Endothelial cell of umbilical vein (primary cell): Measurements from ENCODE around the gene ETS1. TPM values are rescaled to one million over a fixed set of nuclear protein-coding genes. Genes with fewer than 3 reads are reported as not detected.

Experiments used
- BruUV-seq: library from RNA; stranded (reverse); fragments of 400-500 nt; replicated peaks from 2 replicates; lab custom pipeline; 2021; lab: Mats Ljungman, UMichigan
- CTCF ChIA-PET: fragments of 300-600, 350-600 bp; sonication (Branson Sonifier 250); formaldehyde crosslinking; loops from one replicate; lab custom pipeline; 2021; ENCODE audit warnings: antibody characterized with exemption, inconsistent platforms; lab: Charles Lee
- POLR2A ChIA-PET: fragments of 300-600, 350-600 bp; sonication (Branson Sonifier 250); formaldehyde crosslinking; loops from one replicate; lab custom pipeline; 2021; ENCODE audit warnings: antibody characterized with exemption, inconsistent platforms; lab: Charles Lee
- DNase-seq: peaks from one replicate; pipeline ENCODE4 v3.0.0-alpha.2; 2011; ENCODE audit warnings: low read depth, low spot score
- FAIRE-seq: peaks from 2 replicates; lab custom pipeline; 2011; peaks lifted over from hg19 to GRCh38; lab: Jason Lieb, UNC
- H2AFZ ChIP-seq: 2 replicates; pipeline ENCODE4 v1.6.0; 2012; ENCODE audit warnings: low read depth, low read length, control low read depth, inconsistent platforms
- H3K27ac ChIP-seq: 2 replicates; pipeline ENCODE4 v1.5.1; 2011; ENCODE audit warnings: low read depth, mild to moderate bottlenecking, control low read depth, low read length, moderate library complexity; ENCODE audit not compliant: insufficient read depth
- H3K27me3 ChIP-seq, 2 experiments: 2 replicates each; pipeline versions ENCODE4 v1.6.0 to v1.6.1; 2011; ENCODE audit warnings: low read length in 2 of 2, mixed read lengths in 1 of 2; ENCODE audit not compliant: control insufficient read depth in 2 of 2, insufficient read depth in 2 of 2
- H3K36me3 ChIP-seq, 2 experiments: 2 replicates in 1 of 2; 3 replicates in 1 of 2; pipeline ENCODE4 v1.5.1; 2011; ENCODE audit warnings: low read length in 2 of 2, mild to moderate bottlenecking in 1 of 2, moderate library complexity in 1 of 2; ENCODE audit not compliant: control insufficient read depth in 2 of 2, insufficient read depth in 2 of 2; ENCODE audit errors: extremely low read depth in 1 of 2
- H3K4me1 ChIP-seq: 3 replicates; pipeline ENCODE4 v1.5.1; 2011; ENCODE audit warnings: mild to moderate bottlenecking, low read length; ENCODE audit not compliant: control insufficient read depth, insufficient read depth; ENCODE audit errors: extremely low read depth
- H3K4me2 ChIP-seq: 2 replicates; pipeline ENCODE4 v1.6.1; 2011; ENCODE audit warnings: low read length, control low read depth, mixed read lengths; ENCODE audit not compliant: insufficient read depth
- H3K4me3 ChIP-seq, 3 experiments: fragments of 200-600 bp in 1 of 3; sonication (generic), shearing (Covaris generic) in 1 of 3; replicated peaks in 1 of 3; 2 replicates each; pipeline ENCODE4 v1.5.1; 2011 to 2016; ENCODE audit warnings: control low read depth in 3 of 3, low read length in 3 of 3, mild to moderate bottlenecking in 2 of 3, inconsistent platforms in 1 of 3, low read depth in 1 of 3, moderate library complexity in 1 of 3; ENCODE audit not compliant: insufficient read depth in 1 of 3
- H3K79me2 ChIP-seq: 2 replicates; pipeline ENCODE4 v1.6.0; 2012; ENCODE audit warnings: low read length, inconsistent platforms; ENCODE audit not compliant: control insufficient read depth, insufficient read depth
- H3K9ac ChIP-seq: replicated peaks from 2 replicates; pipeline ENCODE3; 2011; ENCODE audit warnings: low read length, control low read depth; ENCODE audit not compliant: insufficient read depth; ENCODE audit errors: extremely low read depth
- H3K9me1 ChIP-seq: replicated peaks from 3 replicates; pipeline ENCODE4 v1.6.0; 2011; ENCODE audit warnings: mild to moderate bottlenecking, low read length; ENCODE audit not compliant: control insufficient read depth, insufficient read depth; ENCODE audit errors: extremely low read depth
- H3K9me3 ChIP-seq: replicated peaks from 2 replicates; pipeline ENCODE4 v1.5.1; 2012; ENCODE audit warnings: low read length, inconsistent platforms; ENCODE audit not compliant: control insufficient read depth, insufficient read depth
- H4K20me1 ChIP-seq: replicated peaks from 2 replicates; pipeline ENCODE3; 2011; ENCODE audit warnings: mild to moderate bottlenecking, low read length; ENCODE audit not compliant: control insufficient read depth, insufficient read depth; ENCODE audit errors: extremely low read depth
- EZH2 ChIP-seq: IDR thresholded peaks from 2 replicates; pipeline ENCODE4 v1.6.1; 2012; ENCODE audit warnings: borderline replicate concordance, low read depth, mild to moderate bottlenecking, moderate library complexity, low read length, inconsistent platforms; ENCODE audit not compliant: severe bottlenecking
- FOS ChIP-seq: IDR thresholded peaks from 2 replicates; pipeline ENCODE4 v1.6.1; 2011; ENCODE audit warnings: mild to moderate bottlenecking, low read length, moderate library complexity, borderline replicate concordance; ENCODE audit not compliant: insufficient read depth
- GATA2 ChIP-seq: IDR thresholded peaks from 2 replicates; pipeline ENCODE4 v1.7.0; 2011; ENCODE audit warnings: low read depth, mild to moderate bottlenecking, moderate library complexity, mixed read lengths, low read length; ENCODE audit not compliant: insufficient read length, insufficient read depth
- JUN ChIP-seq: IDR thresholded peaks from 2 replicates; pipeline ENCODE4 v1.6.1; 2011; ENCODE audit warnings: borderline replicate concordance, low read depth; ENCODE audit not compliant: insufficient read length, insufficient read depth
- MYC ChIP-seq: IDR thresholded peaks from one replicate; pipeline ENCODE4 v1.6.1; 2011; ENCODE audit warnings: mild to moderate bottlenecking, low read depth, low read length
- POLR2A ChIP-seq: IDR thresholded peaks from 2 replicates; pipeline ENCODE4 v1.6.1; 2012; ENCODE audit warnings: low read depth, mild to moderate bottlenecking, control low read depth, low read length
- POLR2AphosphoS5 ChIP-seq: IDR thresholded peaks from 2 replicates; pipeline ENCODE4 v1.6.1; 2012; ENCODE audit warnings: low read depth, mild to moderate bottlenecking, control low read depth, low read length, moderate library complexity; ENCODE audit not compliant: insufficient read depth
- dilution Hi-C: fragments of 300-500 bp; cut with MboI; formaldehyde crosslinking; loops from one replicate; pipeline ENCODE4 v1.15.0; 2019; ENCODE audit warnings: low sequenced_read_pairs; ENCODE audit not compliant: extremely low pct_ligation_motif_present
- intact Hi-C: fragments of 100-400 bp; cut with micrococcal nuclease; formaldehyde crosslinking; loops from one replicate; pipeline ENCODE4 v1.10.0; 2022
- polyA plus RNA-seq, 4 experiments: library from polyadenylated mRNA; depleted of rRNA in 3 of 4; stranded (reverse) in 3 of 4; unstranded in 1 of 4; fragments of >200 nt; gene quantifications; 2 replicates each; pipeline versions ENCODE4 v1.2.1 to v1.2.3, GENCODE V29; 2011 to 2012; ENCODE audit warnings: missing spikeins in 1 of 4
- total RNA-seq: library from RNA; stranded (reverse); gene quantifications from 2 replicates; pipeline ENCODE4 v1.2.3, GENCODE V29; 2021
- TF ChIP-seq, protein P1 (sequence below): IDR thresholded peaks from 2 replicates; pipeline ENCODE4 v1.6.1; 2011; ENCODE audit not compliant: insufficient read depth, insufficient read length
- TF ChIP-seq, protein P2 (sequence below), 2 donors: IDR thresholded peaks; 1 replicate in 1 of 2; 2 replicates in 1 of 2; pipeline ENCODE4 v1.5.1; 2011; ENCODE audit warnings: low read length in 2 of 2, mild to moderate bottlenecking in 2 of 2, moderate library complexity in 2 of 2, control low read depth in 1 of 2, inconsistent platforms in 1 of 2, low read depth in 1 of 2; ENCODE audit not compliant: insufficient read depth in 1 of 2; ENCODE audit errors: extremely low read depth in 1 of 2

The ETS1 gene
- total and polyA plus RNA-seq, 2 donors (not counting 3 experiments of a cell fraction or from before 2014, with no cell fraction given), result 34.2 to 115 TPM

DNA sequence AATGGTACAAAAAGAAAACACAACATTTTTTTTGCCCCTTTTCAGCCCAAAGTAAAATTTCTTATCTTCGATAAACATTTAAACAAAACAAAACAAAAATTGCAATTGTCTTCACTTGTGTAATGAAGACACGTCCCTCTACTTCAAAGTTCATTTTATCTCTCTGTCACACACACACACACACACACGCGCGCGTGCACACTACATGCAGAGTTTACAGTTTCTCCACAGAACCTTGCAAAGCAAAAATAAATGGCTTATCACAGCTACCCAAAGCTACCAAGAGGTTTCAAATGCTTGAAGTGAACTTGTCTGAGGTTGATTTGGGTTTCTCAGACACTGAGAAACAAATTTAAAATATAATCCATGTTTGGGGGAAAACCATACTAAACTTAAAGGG lies 72.3 kb downstream of the ETS1 start:
- Histone ChIP-seq H3K4me1 (peaks cover 43% of the 10 kb centered on the region), H2AFZ (no peak overlapping the region), H3K9me3 (no peaks in the 10 kb centered on the region), H3K9ac (no peak overlapping the region), H3K36me3 (peaks cover 0 to 7% of the 10 kb centered on the region in 2 experiments), H3K27me3 (no peaks in the 10 kb centered on the region), H4K20me1 (peaks cover 3% of the 10 kb centered on the region), H3K4me2 (no peak overlapping the region), H3K4me3 (no peak overlapping the region), H3K27ac (no peak overlapping the region), H3K9me1 (no peaks in the 10 kb centered on the region), H3K79me2 (peaks cover 100% of the 10 kb centered on the region)
- no TSS peak for BruUV-seq
- TF ChIP-seq MYC (no peak), FOS (no peak), POLR2A (no peak), EZH2 (no peak), POLR2AphosphoS5 (no peak), JUN (no peak), GATA2 (no peak)
- TF ChIP-seq, protein P1, sequence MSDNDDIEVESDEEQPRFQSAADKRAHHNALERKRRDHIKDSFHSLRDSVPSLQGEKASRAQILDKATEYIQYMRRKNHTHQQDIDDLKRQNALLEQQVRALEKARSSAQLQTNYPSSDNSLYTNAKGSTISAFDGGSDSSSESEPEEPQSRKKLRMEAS, result no peak
- TF ChIP-seq, protein P2, sequence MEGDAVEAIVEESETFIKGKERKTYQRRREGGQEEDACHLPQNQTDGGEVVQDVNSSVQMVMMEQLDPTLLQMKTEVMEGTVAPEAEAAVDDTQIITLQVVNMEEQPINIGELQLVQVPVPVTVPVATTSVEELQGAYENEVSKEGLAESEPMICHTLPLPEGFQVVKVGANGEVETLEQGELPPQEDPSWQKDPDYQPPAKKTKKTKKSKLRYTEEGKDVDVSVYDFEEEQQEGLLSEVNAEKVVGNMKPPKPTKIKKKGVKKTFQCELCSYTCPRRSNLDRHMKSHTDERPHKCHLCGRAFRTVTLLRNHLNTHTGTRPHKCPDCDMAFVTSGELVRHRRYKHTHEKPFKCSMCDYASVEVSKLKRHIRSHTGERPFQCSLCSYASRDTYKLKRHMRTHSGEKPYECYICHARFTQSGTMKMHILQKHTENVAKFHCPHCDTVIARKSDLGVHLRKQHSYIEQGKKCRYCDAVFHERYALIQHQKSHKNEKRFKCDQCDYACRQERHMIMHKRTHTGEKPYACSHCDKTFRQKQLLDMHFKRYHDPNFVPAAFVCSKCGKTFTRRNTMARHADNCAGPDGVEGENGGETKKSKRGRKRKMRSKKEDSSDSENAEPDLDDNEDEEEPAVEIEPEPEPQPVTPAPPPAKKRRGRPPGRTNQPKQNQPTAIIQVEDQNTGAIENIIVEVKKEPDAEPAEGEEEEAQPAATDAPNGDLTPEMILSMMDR (IDR thresholded peaks at IDR 0.05; ENCODE audit: extremely low read depth in 1 of 2, insufficient read depth in 1 of 2, low read depth in 1 of 2, low read length in 2 of 2), result no peak
- dilution Hi-C loops (no loop called here), intact Hi-C loops (no loop called here)
- CTCF ChIA-PET, result interaction anchor here (0.9 kb wide), 1 partner anchor 30 kb away, joined by 3 read pairs; no protein-coding TSS in a partner anchor
- POLR2A ChIA-PET, result no interaction called here
- no peak for FAIRE-seq
- no peak for DNase-seq
